HCT116 (cell line): ENCODE results near the gene SORCS2.

ENCODE experiments used
- CTCF ChIP-seq, 3 experiments: fragments of 200-600 bp in 1 of 3; sonication (generic) in 1 of 3; IDR thresholded peaks in 2 of 3; conservative IDR thresholded peaks in 1 of 3; 2 replicates each; pipeline ENCODE4 v1.5.1; 2012 to 2017; ENCODE audit warnings: low read depth in 2 of 3, low read length in 2 of 3, antibody characterized with exemption in 1 of 3, borderline replicate concordance in 1 of 3, control low read depth in 1 of 3, mild to moderate bottlenecking in 1 of 3, mixed read lengths in 1 of 3, mixed run types in 1 of 3, moderate library complexity in 1 of 3; ENCODE audit not compliant: insufficient read depth in 1 of 3
- EGR1 ChIP-seq: IDR thresholded peaks from 2 replicates; pipeline ENCODE4 v1.6.1; 2012; ENCODE audit warnings: low read depth
- EZH2 ChIP-seq: fragments of 200-600 bp; sonication (generic); IDR thresholded peaks from 2 replicates; pipeline ENCODE4 v1.6.1; 2017; ENCODE audit warnings: antibody characterized with exemption, mixed run types
- EZH2phosphoT487 ChIP-seq: fragments of 200-600 bp; IDR thresholded peaks from 2 replicates; pipeline ENCODE4 v1.6.1; 2018; ENCODE audit warnings: antibody characterized with exemption, borderline replicate concordance
- POLR2A ChIP-seq: IDR thresholded peaks from 2 replicates; pipeline ENCODE4 v1.7.0; 2011; ENCODE audit warnings: borderline replicate concordance; ENCODE audit not compliant: insufficient read depth, insufficient read length; ENCODE audit errors: extremely low read depth

DNA sequence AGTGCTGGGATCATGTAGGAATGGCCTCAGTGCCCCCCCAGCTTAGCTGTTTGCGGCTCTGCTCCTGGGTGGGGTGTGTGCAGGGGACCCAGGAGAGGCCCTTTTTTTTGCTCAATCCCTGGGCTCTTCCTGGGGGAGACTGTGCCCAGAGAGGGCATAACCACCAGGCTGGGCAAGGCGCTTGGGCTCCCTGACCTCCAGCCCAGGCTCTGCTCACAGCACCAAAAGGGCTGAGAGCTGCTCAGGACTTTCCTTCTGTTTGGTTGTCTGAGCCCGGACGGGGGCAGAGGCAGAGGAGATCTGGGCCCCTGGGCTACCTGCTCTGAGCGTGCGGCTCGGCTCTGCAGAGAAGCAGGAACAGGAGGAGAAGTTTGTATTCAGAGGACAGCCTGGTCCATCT lies 177.7 kb downstream of the SORCS2 start:
- TF ChIP-seq POLR2A, result no peak
- no peak for TF ChIP-seq EZH2
- no peak for TF ChIP-seq CTCF (IDR thresholded peaks at IDR 0.05 in 2 of 3, conservative IDR thresholded peaks at IDR 0.05 in 1 of 3; ENCODE audit: borderline replicate concordance in 1 of 3, insufficient read depth in 1 of 3, low read depth in 2 of 3, low read length in 2 of 3)
- TF ChIP-seq EGR1, result no peak
- no peak for TF ChIP-seq EZH2phosphoT487
